PC-9 (cell line): ENCODE data around the gene MFRP.

Experiments
- EZH2 ChIP-seq: fragments of 200-600 bp; sonication (generic); IDR thresholded peaks from 2 replicates; pipeline ENCODE4 v1.8.0; 2017; ENCODE audit warnings: antibody characterized with exemption, low read depth
- TF ChIP-seq, protein P1 (sequence below): fragments of 200-600 bp; sonication (generic); conservative IDR thresholded peaks from 2 replicates; pipeline ENCODE4 v1.6.1; 2017; ENCODE audit warnings: mixed run types, antibody characterized with exemption, mild to moderate bottlenecking, moderate library complexity

DNA sequence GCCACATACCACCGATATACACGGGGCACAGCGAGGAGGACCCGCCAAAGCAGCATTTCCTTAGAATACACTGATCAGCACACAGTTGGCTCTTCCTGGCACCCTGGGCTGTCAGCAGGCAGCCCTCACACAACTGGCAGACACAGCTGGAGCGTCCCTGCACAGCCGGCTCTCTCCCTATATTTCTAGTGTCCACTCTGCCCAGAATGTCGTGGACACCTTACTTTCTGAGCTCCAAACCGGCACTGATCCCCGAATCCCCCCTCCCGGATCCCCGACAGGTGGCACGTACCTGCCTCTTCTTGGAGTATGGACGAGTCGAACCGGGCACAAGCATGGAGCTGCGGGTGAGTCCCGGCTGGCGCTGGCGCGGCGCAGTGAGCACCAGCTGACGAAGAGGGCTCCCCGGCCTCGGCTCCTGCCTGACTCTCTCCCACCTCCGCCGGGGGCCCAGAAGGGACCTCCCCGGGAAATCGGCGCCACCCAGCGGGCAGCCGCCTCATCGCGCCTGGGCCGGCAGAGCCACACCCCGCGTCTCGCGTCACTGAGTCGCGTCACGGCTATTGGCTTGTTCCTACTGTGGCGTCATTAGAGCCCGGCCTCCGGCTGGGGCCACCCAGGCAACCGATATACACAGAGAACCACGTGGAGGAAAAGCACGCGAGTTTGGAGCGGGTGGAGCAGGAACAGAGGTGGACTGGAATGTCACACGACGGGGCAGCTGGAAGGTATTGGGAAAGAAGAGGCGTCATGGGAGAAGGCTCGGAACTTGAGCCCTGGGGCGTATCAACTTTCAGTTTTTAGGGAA, 34.9 kb upstream of the MFRP start, which contains the start of gene USP2:
- TF ChIP-seq, protein P1, sequence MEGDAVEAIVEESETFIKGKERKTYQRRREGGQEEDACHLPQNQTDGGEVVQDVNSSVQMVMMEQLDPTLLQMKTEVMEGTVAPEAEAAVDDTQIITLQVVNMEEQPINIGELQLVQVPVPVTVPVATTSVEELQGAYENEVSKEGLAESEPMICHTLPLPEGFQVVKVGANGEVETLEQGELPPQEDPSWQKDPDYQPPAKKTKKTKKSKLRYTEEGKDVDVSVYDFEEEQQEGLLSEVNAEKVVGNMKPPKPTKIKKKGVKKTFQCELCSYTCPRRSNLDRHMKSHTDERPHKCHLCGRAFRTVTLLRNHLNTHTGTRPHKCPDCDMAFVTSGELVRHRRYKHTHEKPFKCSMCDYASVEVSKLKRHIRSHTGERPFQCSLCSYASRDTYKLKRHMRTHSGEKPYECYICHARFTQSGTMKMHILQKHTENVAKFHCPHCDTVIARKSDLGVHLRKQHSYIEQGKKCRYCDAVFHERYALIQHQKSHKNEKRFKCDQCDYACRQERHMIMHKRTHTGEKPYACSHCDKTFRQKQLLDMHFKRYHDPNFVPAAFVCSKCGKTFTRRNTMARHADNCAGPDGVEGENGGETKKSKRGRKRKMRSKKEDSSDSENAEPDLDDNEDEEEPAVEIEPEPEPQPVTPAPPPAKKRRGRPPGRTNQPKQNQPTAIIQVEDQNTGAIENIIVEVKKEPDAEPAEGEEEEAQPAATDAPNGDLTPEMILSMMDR = peak; percentile 94
- TF ChIP-seq EZH2 = no peak
